Measurements from ENCODE around the gene NLRC5. TPM values are rescaled to one million over a fixed set of nuclear protein-coding genes. Genes with fewer than 3 reads are reported as not detected.
A peak's percentile ranks its signal among the peaks of the same experiment; 100 is the strongest.

Gene NLRC5
- total and polyA plus RNA-seq, 8 donors = 4.6 to 26.6 (median 9.9) TPM

GRCh38 chr16:56946767-56947603 is 42.4 kb upstream of the NLRC5 start:
- no peak overlapping the region for H3K4me3 ChIP-seq
- H3K9me3 ChIP-seq = no peaks in the 10 kb centered on the region
- peak in 3 of 6 donors; percentile 51 to 64 (median 57) for DNase-seq
- H3K27ac ChIP-seq = peak overlapping the region in 3 of 4 donors; percentile 17 to 51 (median 37)
- 37 to 43% methylated on average over 10 of the region's 10 CpGs for WGBS, 2 donors
- H3K36me3 ChIP-seq = peaks cover 3 to 33% (median 31%) of the 10 kb centered on the region in 3 donors
- peaks cover 18 to 29% (median 19%) of the 10 kb centered on the region in 3 donors for H3K4me1 ChIP-seq
- intact Hi-C loops (cut with DNase I) = no loop called here
- FAIRE-seq = no peak
- no peak for TF ChIP-seq CTCF (IDR thresholded peaks at IDR 0.05)
- no peaks in the 10 kb centered on the region for H3K27me3 ChIP-seq
- ATAC-seq = peak in 3 of 4 donors; percentile 2 to 8 (median 7)

GRCh38 chr16:56947604-56947995 is 41.8 kb upstream of the NLRC5 start:
- ATAC-seq (peak in 1 of 4 donors; percentile 0), FAIRE-seq (no peak), DNase-seq (no peak)
- TF ChIP-seq CTCF (IDR thresholded peaks at IDR 0.05) = no peak
- WGBS, 2 donors = 34 to 44% methylated on average over 2 of the region's 2 CpGs
- H3K4me3 ChIP-seq = no peak overlapping the region
- H3K27me3 ChIP-seq = no peaks in the 10 kb centered on the region
- intact Hi-C loops (cut with DNase I) = no loop called here
- peaks cover 13 to 29% (median 16%) of the 10 kb centered on the region in 3 donors for H3K4me1 ChIP-seq
- no peaks in the 10 kb centered on the region for H3K9me3 ChIP-seq
- peaks cover 3 to 27% (median 25%) of the 10 kb centered on the region in 3 donors for H3K36me3 ChIP-seq
- peak overlapping the region in 1 of 4 donors; percentile 20 for H3K27ac ChIP-seq

DNA sequence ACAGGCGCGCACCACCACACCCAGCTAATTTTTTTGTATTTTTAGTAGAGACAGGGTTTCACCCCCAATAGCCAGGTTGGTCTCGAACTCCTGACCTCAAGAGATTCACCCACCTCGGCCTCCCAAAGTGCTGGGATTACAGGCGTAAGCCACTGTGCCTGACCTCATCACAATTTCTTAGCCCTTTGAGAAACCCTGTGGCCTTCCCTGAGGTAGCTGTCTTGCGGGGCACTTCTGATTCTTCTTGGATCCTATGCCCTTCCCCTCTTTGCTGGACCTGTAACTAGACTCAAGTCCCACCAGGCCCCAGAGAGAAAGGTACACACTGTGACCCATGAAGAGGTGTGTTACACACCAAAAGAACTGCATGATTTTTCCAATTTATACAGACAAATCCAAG is 41.1 kb upstream of the NLRC5 start:
- ATAC-seq = no peak
- Histone ChIP-seq H3K36me3 (peaks cover 3 to 20% (median 19%) of the 10 kb centered on the region in 3 donors), H3K27me3 (no peaks in the 10 kb centered on the region), H3K9me3 (no peaks in the 10 kb centered on the region), H3K4me1 (peaks cover 10 to 27% (median 16%) of the 10 kb centered on the region in 3 donors), H3K27ac (peak overlapping the region in 1 of 4 donors; percentile 8), H3K4me3 (no peak overlapping the region)
- FAIRE-seq = no peak
- TF ChIP-seq CTCF (IDR thresholded peaks at IDR 0.05) = no peak
- WGBS, 2 donors = 46 to 48% methylated on average over 6 of the region's 6 CpGs
- intact Hi-C loops (cut with DNase I) = no loop called here
- peak in 1 of 6 donors; percentile 46 for DNase-seq

DNA sequence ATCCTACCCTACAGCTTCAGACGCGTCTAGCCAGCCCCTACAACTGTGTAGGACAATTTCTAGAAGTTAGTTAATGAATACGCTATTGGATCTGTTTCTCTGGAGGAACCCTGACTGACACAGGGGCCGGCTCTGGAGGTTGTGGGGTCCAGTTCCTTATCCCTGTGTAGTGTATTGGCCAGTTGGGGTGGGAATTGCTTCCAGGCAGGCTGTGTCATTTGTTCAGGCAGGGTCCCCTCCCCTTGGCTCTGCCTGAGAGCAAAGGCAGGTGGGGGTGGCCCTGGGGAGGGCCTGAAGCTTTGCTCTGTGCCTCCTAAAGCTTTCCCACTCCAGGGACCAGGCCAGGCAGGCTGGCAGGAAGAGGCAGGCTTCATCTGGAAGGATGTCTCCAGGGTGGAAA is 39.3 kb upstream of the NLRC5 start:
- Histone ChIP-seq H3K27ac (peak overlapping the region in 1 of 4 donors; percentile 22), H3K27me3 (no peaks in the 10 kb centered on the region), H3K9me3 (no peaks in the 10 kb centered on the region), H3K36me3 (peaks cover 0 to 2% (median 2%) of the 10 kb centered on the region in 3 donors), H3K4me3 (no peak overlapping the region), H3K4me1 (peaks cover 4 to 8% (median 5%) of the 10 kb centered on the region in 3 donors)
- intact Hi-C loops (cut with DNase I) = loop anchor here in 2 of 3 donors (5.0 kb wide), 1 partner anchor 83 kb away; the partner anchor contains the start of gene SLC12A3 (in 2 of the 2)
- DNase-seq (peak in 1 of 6 donors; percentile 49), FAIRE-seq (no peak), ATAC-seq (peak in 1 of 4 donors; percentile 4)
- WGBS, 2 donors = 36 to 41% methylated on average over 4 of the region's 4 CpGs
- TF ChIP-seq CTCF (IDR thresholded peaks at IDR 0.05) = no peak

Measured in pancreas (tissue), 10 donors.